ENCODE measurements around the gene TCF4. TPM values are rescaled to one million over a fixed set of nuclear protein-coding genes. Genes with fewer than 3 reads are reported as not detected.

Gene TCF4
- total RNA-seq, 1 experiment from 2014 or later, result 2.3 TPM

- no peaks in the 10 kb centered on the region for H3K4me1 ChIP-seq (ENCODE audit: control insufficient read depth, insufficient read depth, low read length)
- BruUV-seq (replicated peaks), result no TSS peak
- no peaks in the 10 kb centered on the region for H3K9me3 ChIP-seq (ENCODE audit: control insufficient read depth, insufficient read depth, low read depth, low read length)
- H3K27ac ChIP-seq (ENCODE audit: low read length), result no peak overlapping the region
- ChIA-PET CTCF (no interaction called here), POLR2A (no interaction called here)
- H3K4me3 ChIP-seq (ENCODE audit: low read depth in 2 of 2, low read length in 2 of 2), result no peak overlapping the region
- no peak for TF ChIP-seq POLR2AphosphoS5 (IDR thresholded peaks at IDR 0.05; ENCODE audit: low read depth, low read length)
- no peak for TF ChIP-seq REST (IDR thresholded peaks at IDR 0.05; ENCODE audit: insufficient read depth in 1 of 2, low read depth in 2 of 2, low read length in 1 of 2)
- TF ChIP-seq TCF7L2 (IDR thresholded peaks at IDR 0.05; ENCODE audit: low read depth, low read length), result no peak
- TF ChIP-seq SIN3A (IDR thresholded peaks at IDR 0.05; ENCODE audit: borderline replicate concordance, insufficient read depth, low read depth, low read length), result no peak
- no peak for TF ChIP-seq CTCF (IDR thresholded peaks at IDR 0.05)
- ATAC-seq (no peak), DNase-seq (ENCODE audit: low read depth, low spot score) (no peak)
- in situ Hi-C loops (cut with HindIII; ENCODE audit: low pct_unique_long_range_greater_than_20kb, low sequenced_read_pairs) (no loop called here), intact Hi-C loops (cut with micrococcal nuclease; ENCODE audit: unreplicated experiment) (no loop called here)
- no peaks in the 10 kb centered on the region for H3K36me3 ChIP-seq (ENCODE audit: control insufficient read depth, insufficient read depth, low read length)
- no peaks in the 10 kb centered on the region for H3K27me3 ChIP-seq (ENCODE audit: control insufficient read depth, insufficient read depth, low read length)
Measured at GRCh38 chr18:55605733-55606338, 17.8 kb upstream of the TCF4 start.

GRCh38 chr18:55603775-55604174, 15.8 kb upstream of the TCF4 start:
- Histone ChIP-seq H3K4me3 (ENCODE audit: low read depth in 2 of 2, low read length in 2 of 2) (no peak overlapping the region), H3K9me3 (ENCODE audit: control insufficient read depth, insufficient read depth, low read depth, low read length) (no peaks in the 10 kb centered on the region), H3K36me3 (ENCODE audit: control insufficient read depth, insufficient read depth, low read length) (no peaks in the 10 kb centered on the region), H3K27ac (ENCODE audit: low read length) (no peak overlapping the region), H3K4me1 (ENCODE audit: control insufficient read depth, insufficient read depth, low read length) (no peaks in the 10 kb centered on the region), H3K27me3 (ENCODE audit: control insufficient read depth, insufficient read depth, low read length) (no peaks in the 10 kb centered on the region)
- BruUV-seq (replicated peaks), result no TSS peak
- intact Hi-C loops (cut with micrococcal nuclease; ENCODE audit: unreplicated experiment), result no loop called here
- ChIA-PET CTCF (no interaction called here), POLR2A (no interaction called here)
- no peak for ATAC-seq
- TF ChIP-seq POLR2AphosphoS5 (IDR thresholded peaks at IDR 0.05; ENCODE audit: low read depth, low read length) (no peak), TCF7L2 (IDR thresholded peaks at IDR 0.05; ENCODE audit: low read depth, low read length) (no peak), SIN3A (IDR thresholded peaks at IDR 0.05; ENCODE audit: borderline replicate concordance, insufficient read depth, low read depth, low read length) (no peak), CTCF (IDR thresholded peaks at IDR 0.05) (no peak), REST (IDR thresholded peaks at IDR 0.05; ENCODE audit: insufficient read depth in 1 of 2, low read depth in 2 of 2, low read length in 1 of 2) (no peak)
- DNase-seq (ENCODE audit: low read depth, low spot score), result no peak
- in situ Hi-C loops (cut with HindIII; ENCODE audit: low pct_unique_long_range_greater_than_20kb, low sequenced_read_pairs), result no loop called here

Data from Panc1 (cell line).